Retinal pigment epithelial cell (primary cell): ENCODE measurements around the gene GABBR2.

Experiments used
- DNase-seq: peaks from one replicate; pipeline ENCODE4 v3.0.0-alpha.2; 2010; ENCODE audit warnings: low read depth
- H3K4me3 ChIP-seq: 2 replicates; pipeline ENCODE4 v1.5.1; 2011; ENCODE audit warnings: mild to moderate bottlenecking, low read length, control low read depth, moderate library complexity
- CTCF ChIP-seq: conservative IDR thresholded peaks from 2 replicates; pipeline ENCODE4 v1.5.1; 2011; ENCODE audit warnings: low read depth, low read length, control low read depth, inconsistent platforms

GABBR2 gene

GRCh38 chr9:98347642-98348041 is 361.1 kb downstream of the GABBR2 start:
- no peak overlapping the region for H3K4me3 ChIP-seq
- TF ChIP-seq CTCF, result no peak

GRCh38 chr9:98345011-98345410 is 363.7 kb downstream of the GABBR2 start:
- DNase-seq, result no peak
- no peak overlapping the region for H3K4me3 ChIP-seq
- TF ChIP-seq CTCF, result no peak

More at GRCh38 chr9:98347642-98348041, 361.1 kb downstream of the GABBR2 start:
- no peak for DNase-seq

- DNase-seq, result no peak
- no peak for TF ChIP-seq CTCF
- no peak overlapping the region for H3K4me3 ChIP-seq
Observed at GRCh38 chr9:98344581-98344980, 364.2 kb downstream of the GABBR2 start.

GRCh38 chr9:98342820-98343210 is 365.9 kb downstream of the GABBR2 start:
- no peak for DNase-seq
- no peak for TF ChIP-seq CTCF

GRCh38 chr9:98342098-98342819 is 366.5 kb downstream of the GABBR2 start:
- no peak for TF ChIP-seq CTCF
- H3K4me3 ChIP-seq, result no peak overlapping the region
- no peak for DNase-seq

More at GRCh38 chr9:98342820-98343210, 365.9 kb downstream of the GABBR2 start:
- H3K4me3 ChIP-seq, result no peak overlapping the region

GRCh38 chr9:98341157-98342097 is 367.3 kb downstream of the GABBR2 start:
- no peak for TF ChIP-seq CTCF
- no peak for DNase-seq
- no peak overlapping the region for H3K4me3 ChIP-seq
